HEK293 (cell line): ENCODE data around the gene COPS2.

Experiments used
- GLI2 ChIP-seq: fragments of 450-650 bp; formaldehyde crosslinking; IDR thresholded peaks from 2 replicates; pipeline ENCODE4; 2017; ENCODE audit warnings: missing biosample characterization, missing genetic modification characterization, low read depth, borderline replicate concordance
- GLIS1 ChIP-seq: fragments of 450-650 bp; formaldehyde crosslinking; IDR thresholded peaks from 2 replicates; pipeline ENCODE4 v1.5.1; 2016; ENCODE audit warnings: missing biosample characterization, missing genetic modification characterization
- HOXA7 ChIP-seq: sonication (generic); formaldehyde crosslinking; IDR thresholded peaks from 2 replicates; pipeline ENCODE4 v1.8.1; 2022; ENCODE audit warnings: missing genetic modification reagents, borderline replicate concordance
- HOXD13 ChIP-seq: sonication (generic); formaldehyde crosslinking; IDR thresholded peaks from 2 replicates; pipeline ENCODE4 v1.8.0; 2022; ENCODE audit warnings: missing genetic modification reagents, borderline replicate concordance
- KLF7 ChIP-seq: fragments of 450-650 bp; formaldehyde crosslinking; IDR thresholded peaks from 2 replicates; pipeline ENCODE4 v1.5.1; 2016; ENCODE audit warnings: missing biosample characterization, missing genetic modification characterization, borderline replicate concordance
- SETDB1 ChIP-seq: IDR thresholded peaks from one replicate; pipeline ENCODE4 v1.6.1; 2017; ENCODE audit warnings: mild to moderate bottlenecking, low read length, moderate library complexity, mixed read lengths; ENCODE audit not compliant: insufficient read length
- SP2 ChIP-seq: fragments of 450-650 bp; formaldehyde crosslinking; IDR thresholded peaks from 2 replicates; pipeline ENCODE4 v1.5.1; 2016; ENCODE audit warnings: missing biosample characterization, missing genetic modification characterization
- SP3 ChIP-seq: fragments of 450-650 bp; formaldehyde crosslinking; IDR thresholded peaks from 2 replicates; pipeline ENCODE4 v1.5.1; 2016; ENCODE audit warnings: missing biosample characterization, missing genetic modification characterization
- SP7 ChIP-seq: fragments of 450-650 bp; formaldehyde crosslinking; IDR thresholded peaks from 2 replicates; pipeline ENCODE4 v1.5.1; 2016; ENCODE audit warnings: missing biosample characterization, missing genetic modification characterization
- WT1 ChIP-seq: fragments of 450-650 bp; formaldehyde crosslinking; IDR thresholded peaks from 2 replicates; pipeline ENCODE4 v1.5.1; 2016; ENCODE audit warnings: missing biosample characterization, missing genetic modification characterization
- ZFP37 ChIP-seq: fragments of 450-650 bp; formaldehyde crosslinking; IDR thresholded peaks from 2 replicates; pipeline ENCODE4 v1.5.1; 2016; ENCODE audit warnings: missing biosample characterization, missing genetic modification characterization
- ZNF10 ChIP-seq: fragments of 450-650 bp; formaldehyde crosslinking; IDR thresholded peaks from 2 replicates; pipeline ENCODE4 v1.5.1; 2017; ENCODE audit warnings: missing biosample characterization, missing genetic modification characterization
- ZNF112 ChIP-seq: fragments of 450-650 bp; formaldehyde crosslinking; IDR thresholded peaks from 2 replicates; pipeline ENCODE4 v1.5.0; 2017; ENCODE audit warnings: missing biosample characterization, missing genetic modification characterization
- ZNF133 ChIP-seq: fragments of 450-650 bp; formaldehyde crosslinking; IDR thresholded peaks from 2 replicates; pipeline ENCODE4 v1.5.1; 2016; ENCODE audit warnings: missing biosample characterization, missing genetic modification characterization
- ZNF155 ChIP-seq: fragments of 450-650 bp; formaldehyde crosslinking; IDR thresholded peaks from 2 replicates; pipeline ENCODE4 v1.5.1; 2016; ENCODE audit warnings: missing biosample characterization, missing genetic modification characterization
- ZNF2 ChIP-seq: fragments of 450-650 bp; formaldehyde crosslinking; IDR thresholded peaks from 2 replicates; pipeline ENCODE4 v1.5.1; 2016; ENCODE audit warnings: missing biosample characterization, missing genetic modification characterization
- ZNF23 ChIP-seq: fragments of 450-650 bp; formaldehyde crosslinking; IDR thresholded peaks from 2 replicates; pipeline ENCODE4 v1.5.1; 2016; ENCODE audit warnings: missing biosample characterization, missing genetic modification characterization, borderline replicate concordance
- ZNF311 ChIP-seq: fragments of 450-650 bp; formaldehyde crosslinking; IDR thresholded peaks from 2 replicates; pipeline ENCODE4 v1.5.1; 2017; ENCODE audit warnings: missing biosample characterization, missing genetic modification characterization, borderline replicate concordance
- ZNF335 ChIP-seq: fragments of 450-650 bp; formaldehyde crosslinking; conservative IDR thresholded peaks from 2 replicates; pipeline ENCODE4 v1.5.1; 2016; ENCODE audit warnings: missing biosample characterization, missing genetic modification characterization
- ZNF530 ChIP-seq: fragments of 450-650 bp; formaldehyde crosslinking; IDR thresholded peaks from 2 replicates; pipeline ENCODE4 v1.5.1; 2016; ENCODE audit warnings: low read depth, missing biosample characterization, missing genetic modification characterization
- ZNF558 ChIP-seq: fragments of 450-650 bp; formaldehyde crosslinking; IDR thresholded peaks from 2 replicates; pipeline ENCODE4 v1.5.1; 2016; ENCODE audit warnings: missing biosample characterization, missing genetic modification characterization
- ZNF561 ChIP-seq: fragments of 450-650 bp; IDR thresholded peaks from 2 replicates; pipeline ENCODE4 v1.5.1; 2018; ENCODE audit warnings: missing biosample characterization, missing genetic modification characterization, borderline replicate concordance
- ZNF624 ChIP-seq: fragments of 450-650 bp; formaldehyde crosslinking; IDR thresholded peaks from 2 replicates; pipeline ENCODE4 v1.5.1; 2017; ENCODE audit warnings: missing biosample characterization, missing genetic modification characterization
- ZNF658 ChIP-seq: fragments of 450-650 bp; formaldehyde crosslinking; IDR thresholded peaks from 2 replicates; pipeline ENCODE4; 2016; ENCODE audit warnings: missing biosample characterization, missing genetic modification characterization
- ZNF660 ChIP-seq: fragments of 450-650 bp; IDR thresholded peaks from 2 replicates; pipeline ENCODE4 v1.5.1; 2018; ENCODE audit warnings: missing biosample characterization, mild to moderate bottlenecking, missing genetic modification characterization
- ZNF843 ChIP-seq: fragments of 450-650 bp; formaldehyde crosslinking; IDR thresholded peaks from 2 replicates; pipeline ENCODE4 v1.5.1; 2016; ENCODE audit warnings: missing biosample characterization, missing genetic modification characterization
- TF ChIP-seq, protein P1 (sequence below): fragments of 450-650 bp; formaldehyde crosslinking; conservative IDR thresholded peaks from 2 replicates; pipeline ENCODE4 v1.5.1; 2016; ENCODE audit warnings: low read depth, missing biosample characterization, missing genetic modification characterization
- TF ChIP-seq, protein P2 (sequence below): fragments of 450-650 bp; formaldehyde crosslinking; IDR thresholded peaks from 2 replicates; pipeline ENCODE4 v1.5.1; 2016; ENCODE audit warnings: missing biosample characterization, missing genetic modification characterization
- TF ChIP-seq, protein P3 (sequence below): fragments of 450-650 bp; formaldehyde crosslinking; IDR thresholded peaks from 2 replicates; pipeline ENCODE4 v1.5.1; 2016; ENCODE audit warnings: missing biosample characterization, missing genetic modification characterization
- TF ChIP-seq, protein P4 (sequence below): fragments of 450-650 bp; formaldehyde crosslinking; IDR thresholded peaks from 2 replicates; pipeline ENCODE4 v1.5.1; 2016; ENCODE audit warnings: missing biosample characterization, missing genetic modification characterization

Gene COPS2

DNA sequence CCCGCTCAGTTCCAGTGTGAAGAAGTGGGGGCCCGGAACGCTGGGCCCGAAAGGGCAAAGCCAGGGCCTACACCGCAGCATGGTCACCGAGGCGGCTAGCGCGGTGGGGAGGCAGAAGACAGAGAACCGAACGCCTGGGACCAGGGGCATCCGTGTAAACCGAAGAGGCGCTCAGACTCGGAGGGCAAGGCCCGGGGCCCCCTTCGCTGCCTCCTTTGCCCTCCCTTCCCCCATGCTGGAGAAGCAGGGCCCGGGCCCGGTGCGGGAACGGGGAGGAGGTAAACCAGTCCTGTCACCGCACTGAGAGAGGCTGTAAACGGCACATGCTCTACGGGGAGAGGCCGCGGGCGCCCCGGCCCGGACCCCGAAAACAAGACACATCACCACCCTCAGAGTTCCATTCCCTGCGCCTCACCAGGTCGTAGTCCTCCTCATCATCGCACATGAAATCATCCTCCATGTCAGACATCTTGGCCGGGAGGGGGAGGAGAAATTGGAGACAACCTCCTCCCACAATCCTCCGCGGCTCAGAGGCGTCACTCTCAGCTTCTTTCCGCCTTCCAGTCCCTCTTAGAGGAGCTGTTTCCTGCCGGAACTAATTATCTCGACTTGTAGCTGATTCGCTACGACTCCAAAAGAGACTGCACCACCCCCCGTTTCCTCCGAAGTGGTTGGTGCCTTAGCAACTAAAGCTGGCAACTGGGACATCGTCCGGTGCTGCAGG lies at the start of gene COPS2 (continued):
- TF ChIP-seq, protein P1, sequence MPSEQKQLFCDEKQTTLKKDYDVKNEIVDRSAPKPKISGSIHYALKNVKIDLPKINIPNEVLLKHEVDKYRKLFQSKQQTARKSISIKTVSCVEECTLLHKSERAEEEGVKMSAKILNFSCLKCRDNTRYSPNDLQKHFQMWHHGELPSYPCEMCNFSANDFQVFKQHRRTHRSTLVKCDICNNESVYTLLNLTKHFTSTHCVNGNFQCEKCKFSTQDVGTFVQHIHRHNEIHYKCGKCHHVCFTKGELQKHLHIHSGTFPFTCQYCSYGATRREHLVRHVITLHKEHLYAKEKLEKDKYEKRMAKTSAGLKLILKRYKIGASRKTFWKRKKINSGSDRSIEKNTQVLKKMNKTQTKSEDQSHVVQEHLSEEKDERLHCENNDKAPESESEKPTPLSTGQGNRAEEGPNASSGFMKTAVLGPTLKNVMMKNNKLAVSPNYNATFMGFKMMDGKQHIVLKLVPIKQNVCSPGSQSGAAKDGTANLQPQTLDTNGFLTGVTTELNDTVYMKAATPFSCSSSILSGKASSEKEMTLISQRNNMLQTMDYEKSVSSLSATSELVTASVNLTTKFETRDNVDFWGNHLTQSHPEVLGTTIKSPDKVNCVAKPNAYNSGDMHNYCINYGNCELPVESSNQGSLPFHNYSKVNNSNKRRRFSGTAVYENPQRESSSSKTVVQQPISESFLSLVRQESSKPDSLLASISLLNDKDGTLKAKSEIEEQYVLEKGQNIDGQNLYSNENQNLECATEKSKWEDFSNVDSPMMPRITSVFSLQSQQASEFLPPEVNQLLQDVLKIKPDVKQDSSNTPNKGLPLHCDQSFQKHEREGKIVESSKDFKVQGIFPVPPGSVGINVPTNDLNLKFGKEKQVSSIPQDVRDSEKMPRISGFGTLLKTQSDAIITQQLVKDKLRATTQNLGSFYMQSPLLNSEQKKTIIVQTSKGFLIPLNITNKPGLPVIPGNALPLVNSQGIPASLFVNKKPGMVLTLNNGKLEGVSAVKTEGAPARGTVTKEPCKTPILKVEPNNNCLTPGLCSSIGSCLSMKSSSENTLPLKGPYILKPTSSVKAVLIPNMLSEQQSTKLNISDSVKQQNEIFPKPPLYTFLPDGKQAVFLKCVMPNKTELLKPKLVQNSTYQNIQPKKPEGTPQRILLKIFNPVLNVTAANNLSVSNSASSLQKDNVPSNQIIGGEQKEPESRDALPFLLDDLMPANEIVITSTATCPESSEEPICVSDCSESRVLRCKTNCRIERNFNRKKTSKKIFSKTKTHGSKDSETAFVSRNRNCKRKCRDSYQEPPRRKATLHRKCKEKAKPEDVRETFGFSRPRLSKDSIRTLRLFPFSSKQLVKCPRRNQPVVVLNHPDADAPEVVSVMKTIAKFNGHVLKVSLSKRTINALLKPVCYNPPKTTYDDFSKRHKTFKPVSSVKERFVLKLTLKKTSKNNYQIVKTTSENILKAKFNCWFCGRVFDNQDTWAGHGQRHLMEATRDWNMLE (tag by site-specific recombination), result peak; percentile 66; the same call in 1 of the 2 replicates
- TF ChIP-seq, protein P2, sequence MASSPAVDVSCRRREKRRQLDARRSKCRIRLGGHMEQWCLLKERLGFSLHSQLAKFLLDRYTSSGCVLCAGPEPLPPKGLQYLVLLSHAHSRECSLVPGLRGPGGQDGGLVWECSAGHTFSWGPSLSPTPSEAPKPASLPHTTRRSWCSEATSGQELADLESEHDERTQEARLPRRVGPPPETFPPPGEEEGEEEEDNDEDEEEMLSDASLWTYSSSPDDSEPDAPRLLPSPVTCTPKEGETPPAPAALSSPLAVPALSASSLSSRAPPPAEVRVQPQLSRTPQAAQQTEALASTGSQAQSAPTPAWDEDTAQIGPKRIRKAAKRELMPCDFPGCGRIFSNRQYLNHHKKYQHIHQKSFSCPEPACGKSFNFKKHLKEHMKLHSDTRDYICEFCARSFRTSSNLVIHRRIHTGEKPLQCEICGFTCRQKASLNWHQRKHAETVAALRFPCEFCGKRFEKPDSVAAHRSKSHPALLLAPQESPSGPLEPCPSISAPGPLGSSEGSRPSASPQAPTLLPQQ (tag by site-specific recombination), result peak; percentile 68; the same call in 1 of the 2 replicates
- TF ChIP-seq SP7 (tag by site-specific recombination) (peak; percentile 87), SP2 (peak; percentile 89), ZNF658 (no peak), KLF7 (tag by site-specific recombination) (peak; percentile 55; the same call in 1 of the 2 replicates), ZNF2 (peak; percentile 54; the same call in 1 of the 2 replicates), ZNF311 (no peak), ZNF561 (tag by site-specific recombination) (peak; percentile 70; the same call in 1 of the 2 replicates), ZFP37 (tag by site-specific recombination) (0 out of 2 replicates have a peak, but pooled peaks have one; percentile 53), ZNF530 (no peak), ZNF133 (no peak), ZNF23 (tag by site-specific recombination) (no peak), SP3 (peak; percentile 78), ZNF335 (tag by site-specific recombination) (peak; percentile 55), ZNF558 (tag by site-specific recombination) (peak; percentile 75; the same call in 1 of the 2 replicates), ZNF112 (tag by site-specific recombination) (no peak), WT1 (tag by site-specific recombination) (no peak), SETDB1 (no peak), ZNF660 (peak; percentile 97), ZNF155 (tag by site-specific recombination) (no peak), GLI2 (tag by site-specific recombination) (no peak), ZNF843 (tag by site-specific recombination) (0 out of 2 replicates have a peak, but pooled peaks have one; percentile 7), ZNF10 (tag by site-specific recombination) (0 out of 2 replicates have a peak, but pooled peaks have one; percentile 12), HOXA7 (CRISPR knock-in tag) (no peak), ZNF624 (tag by site-specific recombination) (no peak), HOXD13 (CRISPR knock-in tag) (no peak), GLIS1 (peak; percentile 32; the same call in 1 of the 2 replicates)
- TF ChIP-seq, protein P3, sequence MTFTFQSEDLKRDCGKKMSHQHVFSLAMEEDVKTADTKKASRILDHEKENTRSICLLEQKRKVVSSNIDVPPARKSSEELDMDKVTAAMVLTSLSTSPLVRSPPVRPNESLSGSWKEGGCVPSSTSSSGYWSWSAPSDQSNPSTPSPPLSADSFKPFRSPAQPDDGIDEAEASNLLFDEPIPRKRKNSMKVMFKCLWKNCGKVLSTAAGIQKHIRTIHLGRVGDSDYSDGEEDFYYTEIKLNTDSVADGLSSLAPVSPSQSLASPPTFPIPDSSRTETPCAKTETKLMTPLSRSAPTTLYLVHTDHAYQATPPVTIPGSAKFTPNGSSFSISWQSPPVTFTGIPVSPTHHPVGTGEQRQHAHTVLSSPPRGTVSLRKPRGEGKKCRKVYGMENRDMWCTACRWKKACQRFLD (tag by site-specific recombination), result no peak
- TF ChIP-seq, protein P4, sequence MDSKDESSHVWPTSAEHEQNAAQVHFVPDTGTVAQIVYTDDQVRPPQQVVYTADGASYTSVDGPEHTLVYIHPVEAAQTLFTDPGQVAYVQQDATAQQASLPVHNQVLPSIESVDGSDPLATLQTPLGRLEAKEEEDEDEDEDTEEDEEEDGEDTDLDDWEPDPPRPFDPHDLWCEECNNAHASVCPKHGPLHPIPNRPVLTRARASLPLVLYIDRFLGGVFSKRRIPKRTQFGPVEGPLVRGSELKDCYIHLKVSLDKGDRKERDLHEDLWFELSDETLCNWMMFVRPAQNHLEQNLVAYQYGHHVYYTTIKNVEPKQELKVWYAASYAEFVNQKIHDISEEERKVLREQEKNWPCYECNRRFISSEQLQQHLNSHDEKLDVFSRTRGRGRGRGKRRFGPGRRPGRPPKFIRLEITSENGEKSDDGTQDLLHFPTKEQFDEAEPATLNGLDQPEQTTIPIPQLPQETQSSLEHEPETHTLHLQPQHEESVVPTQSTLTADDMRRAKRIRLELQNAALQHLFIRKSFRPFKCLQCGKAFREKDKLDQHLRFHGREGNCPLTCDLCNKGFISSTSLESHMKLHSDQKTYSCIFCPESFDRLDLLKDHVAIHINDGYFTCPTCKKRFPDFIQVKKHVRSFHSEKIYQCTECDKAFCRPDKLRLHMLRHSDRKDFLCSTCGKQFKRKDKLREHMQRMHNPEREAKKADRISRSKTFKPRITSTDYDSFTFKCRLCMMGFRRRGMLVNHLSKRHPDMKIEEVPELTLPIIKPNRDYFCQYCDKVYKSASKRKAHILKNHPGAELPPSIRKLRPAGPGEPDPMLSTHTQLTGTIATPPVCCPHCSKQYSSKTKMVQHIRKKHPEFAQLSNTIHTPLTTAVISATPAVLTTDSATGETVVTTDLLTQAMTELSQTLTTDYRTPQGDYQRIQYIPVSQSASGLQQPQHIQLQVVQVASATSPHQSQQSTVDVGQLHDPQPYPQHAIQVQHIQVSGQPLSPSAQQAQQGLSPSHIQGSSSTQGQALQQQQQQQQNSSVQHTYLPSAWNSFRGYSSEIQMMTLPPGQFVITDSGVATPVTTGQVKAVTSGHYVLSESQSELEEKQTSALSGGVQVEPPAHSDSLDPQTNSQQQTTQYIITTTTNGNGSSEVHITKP, result peak; percentile 97
